ENCODE measurements around the gene CNTNAP5. TPM values are rescaled to one million over a fixed set of nuclear protein-coding genes. Genes with fewer than 3 reads are reported as not detected.

Gene CNTNAP5
- total and polyA plus RNA-seq, 2 donors (not counting 3 experiments of a cell fraction or from before 2014, with no cell fraction given) = not detected

DNA sequence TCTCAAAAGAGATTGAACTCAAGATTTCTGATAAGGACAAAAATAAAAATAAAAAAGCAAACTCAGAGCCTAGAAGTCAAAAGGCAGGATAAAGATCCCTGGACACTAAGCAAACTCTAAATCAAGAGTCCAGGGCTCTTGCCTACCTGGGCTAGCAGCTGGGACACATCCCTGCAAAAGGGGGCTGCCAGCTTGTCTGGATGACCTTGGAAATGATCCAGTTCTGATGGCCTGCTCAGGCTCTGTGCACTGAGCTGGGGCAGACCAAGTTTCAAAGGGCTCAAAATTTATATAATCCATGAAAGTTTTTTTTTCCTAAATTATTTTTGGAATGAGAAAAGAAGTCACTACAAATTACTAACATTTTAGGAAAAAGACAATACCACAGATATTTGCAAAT, 557.3 kb downstream of the CNTNAP5 start:
- H4K20me1 ChIP-seq (replicated peaks; ENCODE audit: control insufficient read depth, extremely low read depth, insufficient read depth, low read length) = no peaks in the 10 kb centered on the region
- ChIA-PET CTCF (no interaction called here), POLR2A (no interaction called here)
- peaks cover 7% of the 10 kb centered on the region for H3K9me3 ChIP-seq (replicated peaks; ENCODE audit: control insufficient read depth, insufficient read depth, low read length)
- no peak overlapping the region for H2AFZ ChIP-seq (ENCODE audit: low read depth, low read length)
- dilution Hi-C loops (cut with MboI; ENCODE audit: extremely low pct_ligation_motif_present, low sequenced_read_pairs) (no loop called here), intact Hi-C loops (cut with micrococcal nuclease) (no loop called here)
- no peak overlapping the region for H3K4me3 ChIP-seq (replicated peaks in 1 of 3; ENCODE audit: insufficient read depth in 1 of 3, low read depth in 1 of 3, low read length in 3 of 3)
- no peak for TF ChIP-seq FOS (IDR thresholded peaks at IDR 0.05; ENCODE audit: borderline replicate concordance, insufficient read depth, low read length)
- TF ChIP-seq JUN (IDR thresholded peaks at IDR 0.05; ENCODE audit: borderline replicate concordance, insufficient read depth, insufficient read length, low read depth) = no peak
- TF ChIP-seq POLR2A (IDR thresholded peaks at IDR 0.05; ENCODE audit: low read depth, low read length) = no peak
- TF ChIP-seq, protein P1, sequence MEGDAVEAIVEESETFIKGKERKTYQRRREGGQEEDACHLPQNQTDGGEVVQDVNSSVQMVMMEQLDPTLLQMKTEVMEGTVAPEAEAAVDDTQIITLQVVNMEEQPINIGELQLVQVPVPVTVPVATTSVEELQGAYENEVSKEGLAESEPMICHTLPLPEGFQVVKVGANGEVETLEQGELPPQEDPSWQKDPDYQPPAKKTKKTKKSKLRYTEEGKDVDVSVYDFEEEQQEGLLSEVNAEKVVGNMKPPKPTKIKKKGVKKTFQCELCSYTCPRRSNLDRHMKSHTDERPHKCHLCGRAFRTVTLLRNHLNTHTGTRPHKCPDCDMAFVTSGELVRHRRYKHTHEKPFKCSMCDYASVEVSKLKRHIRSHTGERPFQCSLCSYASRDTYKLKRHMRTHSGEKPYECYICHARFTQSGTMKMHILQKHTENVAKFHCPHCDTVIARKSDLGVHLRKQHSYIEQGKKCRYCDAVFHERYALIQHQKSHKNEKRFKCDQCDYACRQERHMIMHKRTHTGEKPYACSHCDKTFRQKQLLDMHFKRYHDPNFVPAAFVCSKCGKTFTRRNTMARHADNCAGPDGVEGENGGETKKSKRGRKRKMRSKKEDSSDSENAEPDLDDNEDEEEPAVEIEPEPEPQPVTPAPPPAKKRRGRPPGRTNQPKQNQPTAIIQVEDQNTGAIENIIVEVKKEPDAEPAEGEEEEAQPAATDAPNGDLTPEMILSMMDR (IDR thresholded peaks at IDR 0.05; ENCODE audit: extremely low read depth in 1 of 2, insufficient read depth in 1 of 2, low read depth in 1 of 2, low read length in 2 of 2) = no peak
- H3K79me2 ChIP-seq (ENCODE audit: control insufficient read depth, insufficient read depth, low read length) = no peaks in the 10 kb centered on the region
- H3K27me3 ChIP-seq (ENCODE audit: control insufficient read depth in 2 of 2, insufficient read depth in 2 of 2, low read length in 2 of 2) = no peaks in the 10 kb centered on the region
- no peaks in the 10 kb centered on the region for H3K4me1 ChIP-seq (ENCODE audit: control insufficient read depth, extremely low read depth, insufficient read depth, low read length)
- no peak for FAIRE-seq
- H3K9me1 ChIP-seq (replicated peaks; ENCODE audit: control insufficient read depth, extremely low read depth, insufficient read depth, low read length) = no peaks in the 10 kb centered on the region
- no peak for DNase-seq (ENCODE audit: low read depth, low spot score)
- H3K4me2 ChIP-seq (ENCODE audit: insufficient read depth, low read length) = no peak overlapping the region
- H3K36me3 ChIP-seq (ENCODE audit: control insufficient read depth in 2 of 2, extremely low read depth in 1 of 2, insufficient read depth in 2 of 2, low read length in 2 of 2) = no peaks in the 10 kb centered on the region
- BruUV-seq (replicated peaks) = no TSS peak
- H3K9ac ChIP-seq (replicated peaks; ENCODE audit: extremely low read depth, insufficient read depth, low read length) = no peak overlapping the region
- H3K27ac ChIP-seq (ENCODE audit: insufficient read depth, low read depth, low read length) = no peak overlapping the region

DNA sequence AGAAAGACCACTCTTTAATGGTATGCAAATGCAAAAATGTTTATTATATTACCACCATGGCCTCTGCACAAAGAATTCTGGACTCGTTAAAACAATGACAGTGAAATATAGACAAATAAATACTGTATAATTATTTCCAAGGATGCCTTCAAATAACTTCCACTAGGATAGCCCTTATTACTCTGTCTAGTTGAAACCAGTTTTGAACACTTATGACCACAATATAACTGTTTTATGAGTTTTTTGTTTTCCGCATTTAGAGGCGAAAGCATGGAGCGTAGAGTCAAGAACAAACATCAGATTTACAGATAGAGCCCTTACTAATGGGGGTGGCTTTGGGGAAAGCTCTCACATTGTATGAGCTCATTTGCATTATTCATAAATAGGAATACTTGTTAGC, 559.5 kb downstream of the CNTNAP5 start:
- intact Hi-C loops (cut with micrococcal nuclease) = no loop called here
- H3K9me1 ChIP-seq (replicated peaks; ENCODE audit: control insufficient read depth, extremely low read depth, insufficient read depth, low read length) = no peaks in the 10 kb centered on the region
- no peaks in the 10 kb centered on the region for H4K20me1 ChIP-seq (replicated peaks; ENCODE audit: control insufficient read depth, extremely low read depth, insufficient read depth, low read length)
- DNase-seq (ENCODE audit: low read depth, low spot score) (no peak), FAIRE-seq (no peak)
- ChIA-PET POLR2A (no interaction called here), CTCF (no interaction called here)
- H3K36me3 ChIP-seq (ENCODE audit: control insufficient read depth in 2 of 2, extremely low read depth in 1 of 2, insufficient read depth in 2 of 2, low read length in 2 of 2) = no peaks in the 10 kb centered on the region
- dilution Hi-C loops (cut with MboI; ENCODE audit: extremely low pct_ligation_motif_present, low sequenced_read_pairs) = no loop called here
- no peaks in the 10 kb centered on the region for H3K79me2 ChIP-seq (ENCODE audit: control insufficient read depth, insufficient read depth, low read length)
- peaks cover 4% of the 10 kb centered on the region for H3K9me3 ChIP-seq (replicated peaks; ENCODE audit: control insufficient read depth, insufficient read depth, low read length)
- no peak overlapping the region for H2AFZ ChIP-seq (ENCODE audit: low read depth, low read length)
- H3K4me2 ChIP-seq (ENCODE audit: insufficient read depth, low read length) = no peak overlapping the region
- no peak for TF ChIP-seq MYC (IDR thresholded peaks at IDR 0.05; ENCODE audit: low read depth, low read length)
- no peak overlapping the region for H3K4me3 ChIP-seq (replicated peaks in 1 of 3; ENCODE audit: insufficient read depth in 1 of 3, low read depth in 1 of 3, low read length in 3 of 3)
- no peaks in the 10 kb centered on the region for H3K4me1 ChIP-seq (ENCODE audit: control insufficient read depth, extremely low read depth, insufficient read depth, low read length)
- BruUV-seq (replicated peaks) = no TSS peak
- H3K27ac ChIP-seq (ENCODE audit: insufficient read depth, low read depth, low read length) = no peak overlapping the region
- H3K27me3 ChIP-seq (ENCODE audit: control insufficient read depth in 2 of 2, insufficient read depth in 2 of 2, low read length in 2 of 2) = no peaks in the 10 kb centered on the region
- no peak overlapping the region for H3K9ac ChIP-seq (replicated peaks; ENCODE audit: extremely low read depth, insufficient read depth, low read length)

Data from endothelial cell of umbilical vein (primary cell).